22Rv1 (cell line): ENCODE measurements around the gene MAGI1.
"Not testable (repeated sequence)": the region's sequence is repeated elsewhere in the genome, so short reads cannot be mapped to it uniquely, and the experiment has no call there.

Source experiments
- H3K27ac ChIP-seq: fragments of 450-650 bp; 2 replicates; pipeline ENCODE4 v1.5.1; 2017
- CTCF ChIP-seq: fragments of 450-650 bp; IDR thresholded peaks from 2 replicates; pipeline ENCODE4 v1.5.1; 2017; ENCODE audit warnings: mild to moderate bottlenecking
- ZFX ChIP-seq: fragments of 450-650 bp; IDR thresholded peaks from 2 replicates; pipeline ENCODE4 v1.6.1; 2017; ENCODE audit warnings: antibody characterized with exemption, borderline replicate concordance

MAGI1 gene

GRCh38 chr3:66050821-66051220 is 12.1 kb upstream of the MAGI1 start:
- H3K27ac ChIP-seq, result no peak overlapping the region
- TF ChIP-seq ZFX (no peak), CTCF (no peak)

DNA sequence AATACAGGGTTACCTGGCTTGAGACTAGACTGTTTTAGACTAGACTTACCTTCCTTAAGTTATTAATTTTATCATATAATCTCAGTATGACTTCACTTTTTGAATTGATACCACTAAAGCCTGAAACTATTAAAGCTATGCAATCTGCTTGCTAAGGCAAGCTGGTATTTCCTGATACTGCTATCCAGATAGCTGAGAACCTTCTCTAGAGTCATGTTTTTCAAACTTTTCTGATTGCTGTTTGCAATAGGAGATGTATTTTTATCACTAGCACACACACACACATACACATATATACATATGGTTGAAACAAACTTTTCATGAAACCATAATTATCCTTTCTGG is 9.3 kb upstream of the MAGI1 start:
- TF ChIP-seq ZFX (no peak), CTCF (no peak)

DNA sequence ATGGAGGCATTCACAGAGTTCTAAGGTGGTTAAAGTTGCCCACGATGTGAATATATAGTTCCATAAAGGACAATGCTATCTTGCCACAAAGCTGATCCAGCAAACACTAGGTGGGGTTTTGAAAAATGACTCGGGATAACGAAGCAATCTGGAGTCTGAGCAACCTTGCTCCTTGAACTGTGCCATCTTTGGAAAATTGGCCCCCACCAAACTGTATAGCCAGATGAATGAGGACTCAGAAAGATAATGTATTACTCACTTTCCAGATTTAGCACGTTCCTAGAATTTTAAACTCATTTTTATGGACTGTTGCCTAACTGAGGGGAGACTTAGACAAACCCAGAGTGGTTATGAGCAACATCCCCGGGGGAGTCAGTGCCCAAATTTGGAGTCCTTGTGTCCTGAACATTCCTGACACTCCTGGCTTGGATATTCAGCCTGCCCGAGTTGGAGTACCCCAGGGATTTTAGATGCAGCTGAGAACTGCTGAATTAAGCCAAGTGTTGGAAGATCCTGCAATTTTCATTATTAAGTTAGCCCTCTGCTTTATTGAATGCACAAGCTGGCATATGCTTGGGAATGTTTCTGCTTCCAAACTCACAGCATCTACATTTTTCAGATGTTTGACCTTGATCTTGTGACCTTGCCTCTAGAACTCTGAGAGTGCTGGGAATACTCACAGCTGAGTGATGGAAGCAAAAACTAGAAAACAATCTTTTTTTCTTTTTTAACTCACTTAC is 8.8 kb upstream of the MAGI1 start:
- TF ChIP-seq CTCF (no peak), ZFX (no peak)
- no peak overlapping the region for H3K27ac ChIP-seq

More for the DNA sequence above, 9.3 kb upstream of the MAGI1 start:
- no peak overlapping the region for H3K27ac ChIP-seq

DNA sequence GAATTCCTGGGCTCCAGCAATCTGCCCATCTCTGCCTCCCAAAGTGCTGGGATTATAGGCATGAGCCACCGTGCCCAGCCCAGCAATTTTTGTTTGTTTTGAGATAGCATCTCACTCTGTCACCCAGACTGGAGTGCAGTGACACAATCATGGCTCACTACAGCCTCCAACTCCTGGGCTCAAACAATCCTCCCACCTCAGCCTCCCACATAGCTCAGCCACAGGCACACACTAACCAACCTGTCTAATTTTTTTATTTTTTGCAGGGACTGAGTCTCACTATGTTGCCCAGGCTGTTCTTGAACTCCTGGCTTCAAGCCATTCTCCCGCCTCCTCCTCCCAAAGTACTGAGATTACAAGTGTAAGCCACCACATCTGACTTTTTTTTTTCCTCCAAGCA is 7.6 kb upstream of the MAGI1 start:
- not testable (repeated sequence) for H3K27ac ChIP-seq

DNA sequence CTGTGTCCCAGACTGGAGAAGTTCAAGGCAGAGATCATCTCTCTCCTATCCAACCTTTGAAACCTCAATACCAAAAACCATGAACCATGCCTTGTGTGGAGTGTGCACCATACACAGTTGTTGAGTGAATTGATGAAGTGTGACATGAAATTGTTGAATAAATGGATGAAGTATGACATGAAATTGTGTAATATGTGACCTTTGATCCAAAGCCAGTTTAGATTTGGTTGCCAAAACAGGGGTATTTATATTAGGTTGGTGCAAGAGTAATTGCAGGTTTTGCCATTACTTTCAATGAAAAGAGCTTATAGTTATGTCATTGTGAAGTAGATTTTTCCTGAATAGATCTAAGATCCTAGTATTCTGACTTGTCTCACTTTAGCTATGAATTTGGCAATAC is 3.1 kb upstream of the MAGI1 start:
- TF ChIP-seq CTCF, result no peak
- TF ChIP-seq ZFX, result no peak
- H3K27ac ChIP-seq, result no peak overlapping the region

GRCh38 chr3:66041116-66041515 is 2.4 kb upstream of the MAGI1 start:
- no peak overlapping the region for H3K27ac ChIP-seq
- no peak for TF ChIP-seq CTCF
- no peak for TF ChIP-seq ZFX

- H3K27ac ChIP-seq, result peak overlapping the region; percentile 90
- TF ChIP-seq CTCF (peak; percentile 10; the same call in 1 of the 2 replicates), ZFX (no peak)
Observed at GRCh38 chr3:66039590-66039887, 821 bp upstream of the MAGI1 start.

- TF ChIP-seq CTCF, result no peak
- peak overlapping the region; percentile 90 for H3K27ac ChIP-seq
Observed at GRCh38 chr3:66038384-66038725, 363 bp downstream of the MAGI1 start.
